ENCODE measurements around the gene MRPS18A. TPM values are rescaled to one million over a fixed set of nuclear protein-coding genes. Genes with fewer than 3 reads are reported as not detected.
"Not testable (repeated sequence)": the region's sequence is repeated elsewhere in the genome, so short reads cannot be mapped to it uniquely, and the experiment has no call there.

The MRPS18A gene
- total RNA-seq, 1 donor = 60.9 TPM

DNA sequence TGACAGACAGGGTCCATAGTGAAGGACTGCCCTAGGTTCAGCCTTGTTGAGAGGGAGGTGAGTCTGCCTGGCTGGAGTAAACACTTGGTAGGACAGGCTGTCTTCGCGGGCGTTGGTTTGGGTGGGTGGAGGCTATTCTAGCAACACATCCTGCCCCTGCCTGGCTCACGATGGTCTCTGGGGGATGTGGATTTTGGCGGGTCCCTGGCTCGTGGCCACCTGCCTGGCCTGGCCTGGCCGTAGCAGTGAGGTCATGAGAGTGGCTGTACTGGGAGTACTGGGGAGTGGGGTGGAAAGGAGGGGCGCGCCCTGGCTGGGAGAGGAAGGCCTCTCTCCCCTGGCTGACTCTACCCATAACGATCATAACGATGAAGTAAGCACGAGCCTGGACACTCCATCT, 30.2 kb upstream of the MRPS18A start:
- no peak for DNase-seq (ENCODE audit: low read depth in 2 of 3, low spot score in 2 of 3)

DNA sequence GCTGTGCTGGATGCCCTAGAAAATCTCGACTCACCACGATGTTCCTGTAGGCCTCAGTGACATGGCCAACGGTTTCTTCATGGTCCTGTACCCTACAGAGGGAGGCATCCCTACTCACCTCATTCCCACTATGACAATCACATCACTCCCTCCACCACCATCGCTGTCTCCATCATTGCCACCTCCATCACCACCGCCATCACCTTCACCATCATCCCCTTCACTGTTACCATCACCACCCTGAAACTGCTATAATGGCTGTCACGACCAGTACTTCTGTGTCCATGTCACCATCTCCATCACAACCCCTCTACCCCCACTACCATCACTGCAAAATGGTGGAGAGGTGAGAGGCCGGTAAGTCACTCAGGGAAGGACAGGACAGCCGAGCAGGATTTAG, 29.8 kb upstream of the MRPS18A start:
- no peak for DNase-seq (ENCODE audit: low read depth in 2 of 3, low spot score in 2 of 3)

- DNase-seq (ENCODE audit: low read depth in 2 of 3, low spot score in 2 of 3) = no peak
Measured at GRCh38 chr6:43716099-43716498, 28.5 kb upstream of the MRPS18A start.

- DNase-seq (ENCODE audit: low read depth in 2 of 3, low spot score in 2 of 3) = no peak
Measured at GRCh38 chr6:43715056-43715788, 27.6 kb upstream of the MRPS18A start.

- DNase-seq (ENCODE audit: low read depth in 2 of 3, low spot score in 2 of 3) = no peak
Measured at GRCh38 chr6:43714311-43715055, 26.9 kb upstream of the MRPS18A start.

DNA sequence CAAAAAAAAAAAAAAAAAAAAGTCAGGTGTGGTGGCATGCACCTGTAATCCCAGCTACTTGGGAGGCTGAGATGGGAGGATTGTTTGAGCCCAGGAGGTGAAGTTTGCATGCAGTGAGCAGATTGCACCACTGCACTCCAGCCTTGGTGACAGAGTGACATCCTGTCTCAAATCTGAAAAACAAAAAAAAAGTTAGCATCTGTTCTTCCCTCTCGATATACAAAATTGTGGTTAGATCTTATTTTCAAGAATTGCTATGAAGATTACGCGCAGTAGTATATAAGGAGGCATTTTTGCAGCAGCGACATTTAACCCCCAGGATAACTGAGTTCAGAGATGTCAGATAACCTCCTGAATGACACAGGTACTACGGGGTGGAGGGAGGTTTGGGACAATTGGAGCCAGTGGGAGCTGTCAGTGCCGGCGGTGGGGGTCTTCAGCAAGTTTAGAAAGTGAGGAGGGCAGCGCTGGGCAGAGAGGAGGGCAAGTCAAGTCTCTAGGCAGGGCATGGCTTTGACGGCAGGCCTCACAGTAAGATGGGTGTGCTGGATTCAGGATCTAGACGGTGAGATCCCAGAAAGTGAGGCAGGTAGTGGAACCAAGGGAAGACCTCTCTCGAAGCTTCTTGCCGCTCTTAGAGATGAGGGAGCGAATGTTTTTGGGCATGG, 26.2 kb upstream of the MRPS18A start:
- DNase-seq (ENCODE audit: low read depth in 2 of 3, low spot score in 2 of 3) = peak in 1 of 3 donors; percentile 17

- no peak for DNase-seq (ENCODE audit: low read depth in 2 of 3, low spot score in 2 of 3)
Measured at GRCh38 chr6:43712579-43712978, 25.0 kb upstream of the MRPS18A start.

- DNase-seq (ENCODE audit: low read depth in 2 of 3, low spot score in 2 of 3) = no peak
Measured at GRCh38 chr6:43710576-43710975, 23.0 kb upstream of the MRPS18A start.

GRCh38 chr6:43709654-43710303, 22.2 kb upstream of the MRPS18A start:
- DNase-seq (ENCODE audit: low read depth in 2 of 3, low spot score in 2 of 3) = no peak

DNA sequence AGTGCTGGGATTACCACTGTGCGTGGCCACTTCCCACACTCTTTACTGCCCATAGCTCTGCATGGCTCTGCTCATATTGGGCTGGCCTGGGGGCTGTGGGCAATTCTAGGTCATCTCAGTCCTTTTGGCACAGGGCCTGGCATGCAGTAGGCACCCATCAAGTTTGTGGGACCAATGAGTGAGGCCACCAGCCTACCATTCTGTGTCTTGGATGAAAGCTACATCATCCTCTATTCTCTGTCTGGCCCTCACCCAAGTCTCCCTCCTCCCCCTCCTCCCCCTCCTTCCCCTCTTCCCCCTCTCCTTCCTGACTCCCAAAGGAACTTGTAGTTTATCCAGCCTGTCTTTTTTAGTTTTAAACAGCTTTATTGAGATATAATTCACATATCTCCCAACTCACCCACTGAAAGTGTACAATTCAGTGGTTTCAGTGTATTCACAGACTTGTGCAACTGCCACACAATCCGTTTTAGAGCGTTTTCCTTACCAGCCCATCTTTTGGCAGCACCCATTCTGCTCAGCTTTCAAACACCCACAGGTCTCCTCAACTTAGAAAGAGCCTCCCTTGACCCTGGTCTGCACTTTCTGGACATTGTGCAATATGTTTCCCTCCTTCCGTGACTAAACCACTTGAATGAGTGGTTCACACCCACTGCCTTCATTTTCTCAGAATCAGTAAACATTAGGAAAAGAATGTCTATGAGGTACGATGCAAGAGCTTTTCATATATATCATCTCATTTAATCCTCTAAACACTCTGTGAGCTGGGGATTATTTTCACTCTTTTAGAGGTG, 21.5 kb upstream of the MRPS18A start:
- DNase-seq (ENCODE audit: low read depth in 2 of 3, low spot score in 2 of 3) = no peak

DNA sequence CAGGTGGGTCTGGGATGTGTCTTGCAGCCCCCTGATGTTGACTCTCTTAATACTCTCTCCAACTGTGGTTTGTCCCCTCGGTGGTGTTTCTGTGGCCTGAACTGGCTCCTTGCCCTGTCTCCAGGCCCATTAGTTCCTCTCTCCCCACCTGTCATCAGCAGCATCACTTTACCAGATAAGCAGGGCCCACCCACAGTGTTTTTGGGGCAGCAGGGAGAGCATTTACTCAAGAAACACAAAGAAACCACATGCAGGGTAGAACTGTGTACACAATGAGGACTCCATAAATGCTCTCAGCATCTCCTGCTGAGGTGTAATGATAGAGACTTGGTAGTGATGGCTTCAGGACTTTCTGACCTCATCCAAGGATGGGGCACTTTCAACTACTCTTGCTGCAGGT, 20.2 kb upstream of the MRPS18A start:
- no peak for DNase-seq (ENCODE audit: low read depth in 2 of 3, low spot score in 2 of 3)

DNA sequence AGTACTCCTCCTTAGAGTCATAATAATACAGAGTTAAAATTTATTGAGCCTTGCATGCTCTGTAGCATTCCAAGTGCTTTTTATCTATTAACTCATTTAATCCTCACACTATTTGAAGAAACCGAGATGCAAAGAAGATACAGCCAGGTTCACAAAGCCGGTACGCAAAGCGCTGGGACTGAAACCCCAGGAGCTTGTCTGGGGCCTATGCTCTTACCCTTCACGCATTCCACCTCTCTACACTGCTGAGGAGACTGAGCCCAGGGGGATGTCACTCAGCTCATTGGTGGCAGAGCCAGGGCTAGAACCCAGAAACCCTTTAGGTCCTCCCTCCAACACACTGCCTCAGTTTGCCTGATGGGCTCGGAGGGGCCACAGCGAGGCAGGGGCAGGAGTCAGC, 19.7 kb upstream of the MRPS18A start:
- DNase-seq (ENCODE audit: low read depth in 2 of 3, low spot score in 2 of 3) = no peak

- no peak for DNase-seq (ENCODE audit: low read depth in 2 of 3, low spot score in 2 of 3)
Measured at GRCh38 chr6:43706788-43707187, 19.2 kb upstream of the MRPS18A start.

DNA sequence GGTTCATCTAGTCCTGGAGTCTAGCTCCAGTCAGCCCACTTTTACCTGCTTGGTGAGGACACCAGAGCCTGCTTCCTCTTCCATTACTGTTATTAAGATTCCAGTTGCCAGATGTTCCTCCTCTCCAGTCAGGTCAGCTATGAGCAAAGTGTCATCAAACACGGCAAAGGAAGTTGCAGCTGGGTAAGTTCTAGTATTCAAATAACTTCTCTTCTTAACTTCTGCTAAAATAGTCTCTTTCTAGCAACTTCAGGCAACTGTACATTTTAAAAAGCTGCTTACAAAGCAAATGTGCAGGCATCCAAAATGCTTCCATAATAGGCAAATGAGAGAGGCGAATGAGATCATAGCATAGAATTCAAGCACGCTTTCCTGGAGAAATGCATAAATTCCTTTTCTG, 18.4 kb upstream of the MRPS18A start:
- peak in 1 of 3 donors; percentile 54 for DNase-seq (ENCODE audit: low read depth in 2 of 3, low spot score in 2 of 3)

GRCh38 chr6:43703512-43704429, 16.2 kb upstream of the MRPS18A start:
- DNase-seq (ENCODE audit: low read depth in 2 of 3, low spot score in 2 of 3) = no peak

DNA sequence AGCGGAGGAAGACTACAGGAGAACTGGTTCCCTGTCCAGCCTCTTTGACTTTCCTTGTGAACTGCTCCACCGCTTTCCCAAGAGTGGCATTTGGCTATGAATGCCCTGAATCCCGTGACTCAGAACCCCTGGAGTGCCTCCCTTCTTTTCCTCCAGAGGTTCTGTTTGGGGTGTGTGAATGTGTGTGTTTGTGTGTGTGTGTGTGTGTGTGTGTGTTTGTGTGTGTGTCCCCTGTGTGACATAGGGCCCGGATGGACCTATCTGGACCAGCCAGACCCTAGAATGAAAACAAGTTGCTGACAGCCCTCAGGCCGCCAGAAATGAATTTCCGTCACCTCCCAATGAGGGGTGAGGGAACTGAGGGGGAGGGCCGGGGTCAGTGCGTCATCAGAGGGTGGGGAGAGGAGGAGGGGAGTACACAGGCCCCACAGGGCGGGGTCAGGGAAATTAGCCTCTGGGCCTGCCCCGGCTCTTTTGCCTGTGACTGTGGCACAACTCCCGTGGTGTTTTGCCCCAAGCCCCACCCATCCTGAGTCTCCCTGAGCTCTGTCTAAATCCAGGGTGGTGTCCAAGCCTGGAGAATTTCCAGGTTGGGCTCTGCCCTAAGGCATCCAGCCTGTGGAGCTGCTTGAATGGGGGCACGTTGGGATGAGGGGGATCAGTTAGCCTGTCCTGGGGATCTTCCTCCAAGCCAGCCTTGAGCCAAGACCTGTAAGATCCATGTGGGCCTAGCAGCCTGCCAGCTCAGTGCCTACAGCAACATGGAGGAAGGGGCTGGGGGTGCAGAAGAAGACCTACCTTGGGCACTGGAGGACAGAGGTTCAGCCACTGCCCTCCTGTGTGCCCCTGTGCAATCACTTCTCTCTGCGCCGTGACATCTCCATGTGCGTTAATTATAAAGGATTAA, 15.2 kb upstream of the MRPS18A start:
- DNase-seq (ENCODE audit: low read depth in 2 of 3, low spot score in 2 of 3) = peak in 2 of 3 donors; percentile 81 to 86

GRCh38 chr6:43702171-43702533, 14.6 kb upstream of the MRPS18A start:
- DNase-seq (ENCODE audit: low read depth in 2 of 3, low spot score in 2 of 3) = no peak

DNA sequence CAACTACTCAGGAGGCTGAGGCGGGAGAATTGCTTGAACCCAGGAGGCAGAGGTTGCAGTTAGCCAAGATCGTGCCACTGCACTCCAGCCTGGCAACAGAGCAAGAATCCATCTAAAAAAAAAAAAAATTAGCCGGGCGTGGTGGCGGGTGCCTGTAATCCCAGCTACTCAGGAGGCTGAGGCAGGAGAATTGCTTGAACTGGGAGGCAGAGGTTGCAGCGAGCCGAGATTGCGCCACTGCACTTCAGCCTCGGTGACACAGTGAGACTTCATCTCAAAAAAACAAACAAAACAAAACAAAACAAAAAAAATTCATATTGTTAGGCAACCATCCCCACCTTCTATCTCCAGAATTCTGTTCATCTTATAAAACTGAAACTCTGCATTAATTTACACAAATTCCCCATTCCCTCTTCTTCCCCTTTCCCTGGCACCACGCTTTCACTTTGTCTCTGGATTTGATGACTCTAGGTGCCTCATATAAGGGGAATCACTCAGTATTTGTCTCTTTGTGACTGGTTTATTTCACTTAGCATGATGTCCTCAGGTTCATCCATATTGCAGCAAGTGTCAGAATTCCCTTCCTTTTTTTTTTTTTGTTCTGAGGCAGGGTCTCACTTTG, 13.5 kb upstream of the MRPS18A start:
- DNase-seq (ENCODE audit: low read depth in 2 of 3, low spot score in 2 of 3) = not testable (repeated sequence)

Data from hematopoietic multipotent progenitor cell (in vitro differentiated cells).